Liver (tissue), 3 donors: ENCODE data around the gene MIPEP.

Experiments used
- ATF3 ChIP-seq: IDR thresholded peaks from 2 replicates; pipeline ENCODE4 v1.6.1; 2016; ENCODE audit warnings: antibody characterized with exemption
- CTCF ChIP-seq: fragments of 150-350 bp; IDR thresholded peaks from 2 replicates; pipeline ENCODE4 v1.5.1; 2017; ENCODE audit warnings: improper control_type of control experiment, low read depth, low read length; ENCODE audit not compliant: missing input control
- EGR1 ChIP-seq, 2 donors: IDR thresholded peaks; 2 replicates each; pipeline ENCODE4 v1.6.1; 2016 to 2018; ENCODE audit warnings: antibody characterized with exemption in 2 of 2, low read depth in 2 of 2
- MAX ChIP-seq: IDR thresholded peaks from 2 replicates; pipeline ENCODE4 v1.6.1; 2016; ENCODE audit warnings: antibody characterized with exemption
- RAD21 ChIP-seq, 2 donors: IDR thresholded peaks; 2 replicates each; pipeline ENCODE4 v1.6.1; 2016; ENCODE audit warnings: antibody characterized with exemption in 2 of 2, mild to moderate bottlenecking in 2 of 2
- RXRA ChIP-seq, 2 donors: IDR thresholded peaks; 2 replicates each; pipeline ENCODE4 v1.6.1; 2017 to 2018; ENCODE audit warnings: antibody characterized with exemption in 2 of 2, mild to moderate bottlenecking in 1 of 2
- SP1 ChIP-seq: IDR thresholded peaks from 2 replicates; pipeline ENCODE4 v1.6.1; 2018; ENCODE audit warnings: antibody characterized with exemption, mild to moderate bottlenecking
- TAF1 ChIP-seq: conservative IDR thresholded peaks from 2 replicates; pipeline ENCODE4 v1.6.1; 2016; ENCODE audit warnings: antibody characterized with exemption, mild to moderate bottlenecking
- ZBTB33 ChIP-seq: IDR thresholded peaks from 2 replicates; pipeline ENCODE4 v1.6.1; 2016; ENCODE audit warnings: antibody characterized with exemption
- donor health status: healthy.
- donor health status: healthy.

GRCh38 chr13:23794267-23795161 is 94.7 kb downstream of the MIPEP start:
- no peak for TF ChIP-seq CTCF
- no peak for TF ChIP-seq RAD21 (IDR thresholded peaks at IDR 0.05)
- no peak for TF ChIP-seq RXRA (IDR thresholded peaks at IDR 0.05)
- no peak for TF ChIP-seq SP1
- no peak for TF ChIP-seq MAX
- no peak for TF ChIP-seq EGR1 (IDR thresholded peaks at IDR 0.05; ENCODE audit: low read depth in 2 of 2)
- no peak for TF ChIP-seq ATF3
- TF ChIP-seq TAF1, result no peak
- TF ChIP-seq ZBTB33, result no peak
